Measurements from ENCODE around the gene KCNAB3.

Gene KCNAB3

DNA sequence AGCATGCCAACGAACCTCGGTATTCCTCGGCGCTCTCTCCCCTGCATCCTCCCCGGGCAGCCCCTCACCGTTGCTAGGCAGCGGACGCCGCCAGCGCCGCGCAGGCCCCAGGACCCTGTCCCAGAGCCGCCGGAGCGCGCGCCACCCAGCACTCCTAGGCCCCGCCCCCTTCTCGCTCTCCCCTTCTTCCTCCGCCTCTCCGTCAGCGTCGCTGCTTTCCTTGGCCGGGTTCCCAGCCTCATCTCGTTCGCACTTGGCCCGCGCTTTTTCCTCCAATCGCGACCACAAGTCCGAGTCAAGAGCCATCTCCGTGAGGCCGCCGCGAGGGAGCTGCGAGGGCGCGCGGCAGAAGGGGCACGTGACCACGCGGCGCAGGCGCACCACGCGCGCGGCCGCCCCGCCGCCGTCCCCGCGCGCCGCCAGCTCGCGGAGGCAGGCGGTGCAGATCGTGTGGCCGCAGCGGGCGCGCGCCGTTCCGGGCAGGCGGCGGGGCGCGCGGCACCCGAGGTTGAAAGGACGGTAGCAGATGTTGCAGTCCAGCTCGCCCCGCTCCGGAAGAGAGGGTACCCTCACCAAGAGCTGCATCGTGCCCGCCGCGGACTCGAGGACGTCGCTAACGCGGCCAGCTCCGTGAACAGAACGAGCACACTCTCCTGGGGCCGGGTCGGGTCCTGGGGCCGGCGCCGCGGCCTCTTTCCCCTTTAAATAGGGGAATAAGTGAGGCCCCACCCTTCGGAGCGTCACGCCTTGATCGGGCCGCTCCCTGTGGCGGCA is 13.9 kb downstream of the KCNAB3 start, which contains the start of gene RNF227:
Gene RNF227, minus strand, starts transcription at position 679 of the 774 bp plus-strand sequence. Its CDS starts 94 bp downstream, at position 585.
- peak; percentile 93 for DNase-seq (ENCODE audit: low read depth)
- TF ChIP-seq, protein P1, sequence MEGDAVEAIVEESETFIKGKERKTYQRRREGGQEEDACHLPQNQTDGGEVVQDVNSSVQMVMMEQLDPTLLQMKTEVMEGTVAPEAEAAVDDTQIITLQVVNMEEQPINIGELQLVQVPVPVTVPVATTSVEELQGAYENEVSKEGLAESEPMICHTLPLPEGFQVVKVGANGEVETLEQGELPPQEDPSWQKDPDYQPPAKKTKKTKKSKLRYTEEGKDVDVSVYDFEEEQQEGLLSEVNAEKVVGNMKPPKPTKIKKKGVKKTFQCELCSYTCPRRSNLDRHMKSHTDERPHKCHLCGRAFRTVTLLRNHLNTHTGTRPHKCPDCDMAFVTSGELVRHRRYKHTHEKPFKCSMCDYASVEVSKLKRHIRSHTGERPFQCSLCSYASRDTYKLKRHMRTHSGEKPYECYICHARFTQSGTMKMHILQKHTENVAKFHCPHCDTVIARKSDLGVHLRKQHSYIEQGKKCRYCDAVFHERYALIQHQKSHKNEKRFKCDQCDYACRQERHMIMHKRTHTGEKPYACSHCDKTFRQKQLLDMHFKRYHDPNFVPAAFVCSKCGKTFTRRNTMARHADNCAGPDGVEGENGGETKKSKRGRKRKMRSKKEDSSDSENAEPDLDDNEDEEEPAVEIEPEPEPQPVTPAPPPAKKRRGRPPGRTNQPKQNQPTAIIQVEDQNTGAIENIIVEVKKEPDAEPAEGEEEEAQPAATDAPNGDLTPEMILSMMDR (IDR thresholded peaks at IDR 0.05; ENCODE audit: insufficient read depth, low read depth, low read length, missing control alignments), result no peak
- peak within 1 kb of the TSS; percentile 77 for H3K4me3 ChIP-seq (ENCODE audit: low read length)

DNA sequence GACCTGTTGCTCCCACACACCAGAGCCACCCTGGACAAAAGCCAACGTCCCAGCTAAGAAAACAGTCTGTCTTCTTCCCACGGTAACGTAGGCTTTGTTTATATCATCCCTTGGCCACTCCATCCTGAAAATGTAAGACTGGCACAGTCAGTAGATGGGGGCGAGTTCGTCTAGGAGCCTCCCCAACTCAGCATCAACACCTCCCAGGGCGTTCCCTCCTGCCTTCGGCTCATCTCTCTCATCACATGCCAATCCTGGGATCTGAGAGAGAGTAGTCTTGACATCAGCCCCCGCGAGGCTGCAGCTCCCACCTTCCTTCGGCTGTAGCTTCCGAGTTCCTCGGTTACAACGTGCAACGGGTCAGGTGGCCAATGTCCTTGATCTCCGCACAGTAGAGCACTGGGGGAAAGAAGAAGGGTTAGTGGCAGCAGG is 14.5 kb downstream of the KCNAB3 start:
- TF ChIP-seq, protein P1 (IDR thresholded peaks at IDR 0.05; ENCODE audit: insufficient read depth, low read depth, low read length, missing control alignments), result no peak
- DNase-seq (ENCODE audit: low read depth), result peak; percentile 48
- H3K4me3 ChIP-seq (ENCODE audit: low read length), result peak overlapping the region; percentile 77

DNA sequence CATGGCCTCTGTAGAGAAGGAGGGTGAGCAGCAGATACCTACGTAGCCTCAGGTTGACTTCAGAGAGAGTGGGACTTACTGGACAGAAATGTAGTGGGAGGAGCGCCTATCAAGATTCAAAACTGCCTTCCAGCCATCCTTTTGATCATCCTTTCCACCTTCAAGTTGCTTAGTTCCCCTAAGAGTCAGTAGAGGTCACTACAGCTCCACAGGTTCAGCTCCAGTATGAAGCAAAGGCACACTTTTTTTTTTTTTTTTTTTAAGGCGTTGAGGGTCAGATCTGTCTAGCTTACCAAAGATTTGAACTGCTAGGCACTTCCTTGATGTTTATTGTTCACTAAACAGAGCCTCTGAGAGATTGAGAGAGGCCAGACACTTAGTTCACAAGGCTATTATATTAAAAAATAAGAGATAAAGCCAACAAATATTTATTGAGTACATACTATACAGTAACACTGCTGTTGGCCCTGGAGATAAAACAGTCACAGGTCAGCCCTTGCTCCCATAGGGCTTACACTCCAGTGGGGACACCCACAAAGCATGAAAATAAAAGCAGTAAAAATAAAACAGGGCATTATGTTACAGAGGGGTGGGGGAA is 16.6 kb downstream of the KCNAB3 start:
- TF ChIP-seq, protein P1 (IDR thresholded peaks at IDR 0.05; ENCODE audit: insufficient read depth, low read depth, low read length, missing control alignments), result peak; percentile 80
- H3K4me3 ChIP-seq (ENCODE audit: low read length), result no peak overlapping the region
- DNase-seq (ENCODE audit: low read depth), result peak; percentile 86

DNA sequence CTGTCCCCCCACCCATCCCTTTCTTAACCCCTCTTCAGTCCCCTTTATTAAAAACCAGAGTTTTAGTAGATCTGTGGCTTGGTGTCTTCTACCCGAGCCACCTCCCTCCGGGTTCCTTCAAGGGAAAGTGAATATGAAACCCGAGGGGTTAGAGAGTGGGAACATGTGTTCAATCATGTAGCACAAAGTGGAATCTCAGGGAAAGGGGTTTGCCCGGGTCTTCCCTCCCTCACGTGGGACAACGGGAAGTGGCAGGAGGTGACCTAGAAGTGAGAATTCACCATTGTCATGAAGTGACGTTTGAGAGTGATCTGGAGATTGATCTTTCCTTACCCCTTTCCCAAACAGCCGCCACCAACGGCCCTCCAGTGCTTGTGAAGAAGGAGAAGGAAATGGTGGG is 18.5 kb downstream of the KCNAB3 start:
- no peak overlapping the region for H3K4me3 ChIP-seq (ENCODE audit: low read length)
- TF ChIP-seq, protein P1 (IDR thresholded peaks at IDR 0.05; ENCODE audit: insufficient read depth, low read depth, low read length, missing control alignments), result no peak
- DNase-seq (ENCODE audit: low read depth), result no peak

DNA sequence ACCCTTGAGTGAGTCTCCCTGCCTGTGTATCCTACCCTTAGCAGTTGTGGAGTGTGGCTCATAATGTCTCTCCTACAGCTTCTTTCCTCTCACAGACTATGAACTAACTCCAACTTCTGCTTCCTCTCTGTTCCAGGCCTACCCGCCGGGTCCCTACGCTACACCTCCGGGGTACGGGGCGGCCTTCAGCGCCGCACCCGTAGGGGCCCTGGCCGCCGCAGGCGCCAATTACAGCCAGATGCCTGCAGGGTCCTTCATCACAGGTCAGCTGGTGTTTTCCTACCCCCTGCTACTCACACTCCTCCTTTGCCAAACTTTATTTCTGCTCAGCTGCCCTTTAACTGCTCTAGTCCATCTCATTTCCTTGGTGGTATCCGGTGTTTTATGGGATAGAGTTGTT is 18.9 kb downstream of the KCNAB3 start:
- TF ChIP-seq, protein P1 (IDR thresholded peaks at IDR 0.05; ENCODE audit: insufficient read depth, low read depth, low read length, missing control alignments), result no peak
- no peak for DNase-seq (ENCODE audit: low read depth)
- H3K4me3 ChIP-seq (ENCODE audit: low read length), result no peak overlapping the region

DNA sequence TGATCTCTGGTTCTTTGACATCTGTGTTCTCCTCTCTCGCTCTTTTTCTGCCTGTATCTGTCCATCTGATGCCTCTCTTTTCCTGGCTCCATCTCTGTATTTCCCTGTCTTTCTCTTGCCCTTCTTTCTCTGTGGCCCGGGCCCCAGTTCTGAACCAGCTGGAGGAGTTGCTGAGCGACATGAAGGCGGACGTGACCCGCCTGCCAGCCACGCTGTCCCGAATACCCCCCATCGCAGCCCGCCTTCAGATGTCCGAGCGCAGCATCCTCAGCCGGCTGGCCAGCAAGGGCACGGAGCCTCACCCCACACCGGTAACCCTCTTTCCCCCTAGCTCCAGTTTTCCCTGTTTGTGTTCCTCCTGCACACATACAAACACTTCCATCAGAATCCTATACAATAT is 19.4 kb downstream of the KCNAB3 start:
- no peak for DNase-seq (ENCODE audit: low read depth)
- TF ChIP-seq, protein P1 (IDR thresholded peaks at IDR 0.05; ENCODE audit: insufficient read depth, low read depth, low read length, missing control alignments), result no peak
- H3K4me3 ChIP-seq (ENCODE audit: low read length), result no peak overlapping the region
